22Rv1 (cell line): Measurements from ENCODE around the gene ZBTB20.

ENCODE experiments used
- CTCF ChIP-seq: fragments of 450-650 bp; IDR thresholded peaks from 2 replicates; pipeline ENCODE4 v1.5.1; 2017; ENCODE audit warnings: mild to moderate bottlenecking
- ZFX ChIP-seq: fragments of 450-650 bp; IDR thresholded peaks from 2 replicates; pipeline ENCODE4 v1.6.1; 2017; ENCODE audit warnings: antibody characterized with exemption, borderline replicate concordance

- TF ChIP-seq ZFX = no peak
- TF ChIP-seq CTCF = no peak
Measured at GRCh38 chr3:114985776-114986175, 161.3 kb downstream of the ZBTB20 start.
